Naive thymus-derived CD8-positive, alpha-beta T cell (primary cell): ENCODE data around the gene MATK. TPM values are rescaled to one million over a fixed set of nuclear protein-coding genes. Genes with fewer than 3 reads are reported as not detected.
"Not testable (repeated sequence)": the region's sequence is repeated elsewhere in the genome, so short reads cannot be mapped to it uniquely, and the experiment has no call there.

ENCODE experiments used
- ATAC-seq, 2 donors: fragments of 150-1000 bp; cut with Tn5 transposase in 1 of 2; sonication (Bioruptor Pico), chemical (Tn5 transposase) in 1 of 2; 1 replicate in 1 of 2; 2 replicates in 1 of 2; pipeline ENCODE4 v1.10.0; 2021; ENCODE audit warnings: mild to moderate bottlenecking in 2 of 2, moderate library complexity in 2 of 2
- POLR2A ChIA-PET: fragments of 350-600 bp; sonication (Branson Sonifier 250); formaldehyde crosslinking; loops from one replicate; lab custom pipeline; 2021; ENCODE audit warnings: antibody characterized with exemption; lab: Charles Lee
- DNase-seq, 10 donors: peaks; one replicate each; pipeline versions ENCODE4 v3.0.0 to v3.0.0-alpha.2; 2020 to 2022
- H3K27ac Mint-ChIP-seq, 10 donors: one replicate each; pipeline ENCODE4 v1.8.0; 2020 to 2022; ENCODE audit warnings: mild to moderate bottlenecking in 10 of 10, mixed read lengths in 10 of 10, moderate library complexity in 4 of 10, inconsistent platforms in 1 of 10
- H3K27me3 Mint-ChIP-seq, 5 donors: one replicate each; pipeline ENCODE4 v1.8.0; 2021 to 2022; ENCODE audit warnings: mixed read lengths in 5 of 5
- H3K36me3 Mint-ChIP-seq, 3 donors: one replicate each; pipeline ENCODE4 v1.8.0; 2020 to 2022; ENCODE audit warnings: mixed read lengths in 3 of 3, mild to moderate bottlenecking in 2 of 3, inconsistent platforms in 1 of 3
- H3K4me1 Mint-ChIP-seq, 4 donors: one replicate each; pipeline ENCODE4 v1.8.0; 2021 to 2022; ENCODE audit warnings: mixed read lengths in 4 of 4
- H3K4me3 Mint-ChIP-seq, 10 donors: one replicate each; pipeline ENCODE4 v1.8.0; 2020 to 2022; ENCODE audit warnings: mild to moderate bottlenecking in 10 of 10, mixed read lengths in 10 of 10, moderate library complexity in 6 of 10, inconsistent platforms in 1 of 10
- H3K9me3 Mint-ChIP-seq, 9 donors: one replicate each; pipeline ENCODE4 v1.8.0; 2020 to 2022; ENCODE audit warnings: mixed read lengths in 9 of 9, mild to moderate bottlenecking in 3 of 9, inconsistent platforms in 1 of 9, moderate library complexity in 1 of 9
- polyA plus RNA-seq, 3 donors: library from polyadenylated mRNA; unstranded; fragments of 300-500 nt; fragmentation: Illumina TruSeq; gene quantifications; one replicate each; pipeline ENCODE4 v1.2.3, GENCODE V29; 2021
- total RNA-seq, 8 experiments: library from RNA in 2 of 8; stranded (reverse) in 2 of 8; gene quantifications; one replicate each; pipeline ENCODE4 v1.2.3 and lab custom pipeline; 2021 to 2026

Gene MATK
- total and polyA plus RNA-seq, 5 experiments from 2014 or later: 1.7 to 69.6 (median 25.2) TPM

DNA sequence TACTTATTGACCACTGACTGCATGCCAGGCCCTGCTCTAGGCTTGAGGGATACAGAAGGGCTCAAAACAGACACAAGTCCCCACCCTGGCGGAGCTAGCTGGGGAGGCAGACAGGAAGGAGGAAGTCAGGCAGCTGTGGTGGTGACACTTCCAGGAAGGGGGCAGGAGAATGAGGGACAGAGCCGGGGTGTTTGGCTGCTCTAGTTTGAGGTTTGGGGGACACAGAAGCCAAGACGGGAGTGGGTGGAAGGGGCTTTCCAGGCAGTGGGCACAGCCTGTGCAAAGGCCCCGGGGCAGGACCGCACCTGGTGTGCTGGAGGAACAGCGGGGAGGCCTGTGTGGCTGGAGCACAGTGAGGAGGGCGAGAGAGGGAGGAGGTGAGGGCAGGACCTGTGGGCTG, 19.7 kb downstream of the MATK start:
- Mint-ChIP-seq H3K4me1 (peaks cover 16 to 30% (median 23%) of the 10 kb centered on the region in 4 donors), H3K4me3 (peak overlapping the region in 5 of 10 donors; percentile 9 to 66 (median 48)), H3K27ac (peak overlapping the region in 8 of 10 donors; percentile 13 to 87 (median 78)), H3K27me3 (peaks cover 0 to 4% (median 0%) of the 10 kb centered on the region in 5 donors), H3K9me3 (no peaks in the 10 kb centered on the region), H3K36me3 (peaks cover 0 to 26% (median 9%) of the 10 kb centered on the region in 3 donors)
- POLR2A ChIA-PET: interaction anchor here (2.1 kb wide), 1 partner anchor 45 kb away, joined by 6 read pairs; no protein-coding TSS in a partner anchor
- no peak for ATAC-seq
- no peak for DNase-seq

DNA sequence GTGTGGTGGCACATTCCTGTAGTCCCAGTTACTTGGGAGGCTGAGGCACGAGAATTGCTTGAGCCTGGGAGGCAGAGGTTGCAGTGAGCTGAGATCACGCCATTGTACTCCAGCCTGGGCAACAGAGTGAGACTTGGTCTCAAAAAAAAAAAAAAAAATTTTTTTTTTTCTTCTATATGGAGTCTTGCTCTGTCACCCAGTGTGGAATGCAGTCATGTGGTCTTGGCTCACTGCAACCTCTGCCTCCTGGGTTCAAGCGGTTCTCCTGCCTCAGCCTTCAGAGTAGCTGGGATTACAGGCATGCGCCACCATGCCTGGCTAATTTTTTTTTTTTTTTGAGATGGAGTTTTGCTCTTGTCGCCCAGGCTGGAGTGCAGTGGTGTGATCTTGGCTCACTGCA, 20.4 kb downstream of the MATK start:
- not testable (repeated sequence) for H3K27ac Mint-ChIP-seq, H3K9me3 Mint-ChIP-seq, DNase-seq, H3K4me3 Mint-ChIP-seq, H3K27me3 Mint-ChIP-seq, ATAC-seq
- H3K4me1 Mint-ChIP-seq: peaks cover 19 to 38% (median 31%) of the 10 kb centered on the region in 4 donors
- POLR2A ChIA-PET: interaction anchor here (2.1 kb wide), 1 partner anchor 44 kb away, joined by 6 read pairs; no protein-coding TSS in a partner anchor
- H3K36me3 Mint-ChIP-seq: peaks cover 0 to 26% (median 9%) of the 10 kb centered on the region in 3 donors

DNA sequence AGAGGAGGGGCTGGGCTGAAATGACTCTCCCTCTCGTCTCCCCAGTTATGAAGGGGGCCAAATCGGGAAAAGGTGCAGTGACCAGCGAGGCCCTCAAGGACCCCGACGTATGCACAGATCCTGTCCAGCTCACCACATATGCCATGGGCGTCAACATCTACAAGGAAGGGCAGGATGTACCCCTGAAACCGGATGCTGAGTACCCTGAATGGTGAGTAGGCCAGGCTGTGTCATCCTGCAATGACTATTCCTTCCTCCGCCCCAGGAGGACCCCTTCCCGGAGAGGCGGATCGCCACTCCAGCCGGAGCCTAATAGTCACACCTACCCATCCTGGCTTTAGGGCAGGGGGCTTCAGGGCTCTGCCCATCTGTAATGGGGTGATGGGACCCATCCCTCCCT, 21.1 kb downstream of the MATK start:
- H3K4me3 Mint-ChIP-seq: no peak overlapping the region
- H3K36me3 Mint-ChIP-seq: peaks cover 0 to 26% (median 9%) of the 10 kb centered on the region in 3 donors
- H3K9me3 Mint-ChIP-seq: no peaks in the 10 kb centered on the region
- peaks cover 0 to 4% (median 0%) of the 10 kb centered on the region in 5 donors for H3K27me3 Mint-ChIP-seq
- DNase-seq: no peak
- no peak for ATAC-seq
- POLR2A ChIA-PET: no interaction called here
- peaks cover 19 to 41% (median 36%) of the 10 kb centered on the region in 4 donors for H3K4me1 Mint-ChIP-seq
- H3K27ac Mint-ChIP-seq: no peak overlapping the region

DNA sequence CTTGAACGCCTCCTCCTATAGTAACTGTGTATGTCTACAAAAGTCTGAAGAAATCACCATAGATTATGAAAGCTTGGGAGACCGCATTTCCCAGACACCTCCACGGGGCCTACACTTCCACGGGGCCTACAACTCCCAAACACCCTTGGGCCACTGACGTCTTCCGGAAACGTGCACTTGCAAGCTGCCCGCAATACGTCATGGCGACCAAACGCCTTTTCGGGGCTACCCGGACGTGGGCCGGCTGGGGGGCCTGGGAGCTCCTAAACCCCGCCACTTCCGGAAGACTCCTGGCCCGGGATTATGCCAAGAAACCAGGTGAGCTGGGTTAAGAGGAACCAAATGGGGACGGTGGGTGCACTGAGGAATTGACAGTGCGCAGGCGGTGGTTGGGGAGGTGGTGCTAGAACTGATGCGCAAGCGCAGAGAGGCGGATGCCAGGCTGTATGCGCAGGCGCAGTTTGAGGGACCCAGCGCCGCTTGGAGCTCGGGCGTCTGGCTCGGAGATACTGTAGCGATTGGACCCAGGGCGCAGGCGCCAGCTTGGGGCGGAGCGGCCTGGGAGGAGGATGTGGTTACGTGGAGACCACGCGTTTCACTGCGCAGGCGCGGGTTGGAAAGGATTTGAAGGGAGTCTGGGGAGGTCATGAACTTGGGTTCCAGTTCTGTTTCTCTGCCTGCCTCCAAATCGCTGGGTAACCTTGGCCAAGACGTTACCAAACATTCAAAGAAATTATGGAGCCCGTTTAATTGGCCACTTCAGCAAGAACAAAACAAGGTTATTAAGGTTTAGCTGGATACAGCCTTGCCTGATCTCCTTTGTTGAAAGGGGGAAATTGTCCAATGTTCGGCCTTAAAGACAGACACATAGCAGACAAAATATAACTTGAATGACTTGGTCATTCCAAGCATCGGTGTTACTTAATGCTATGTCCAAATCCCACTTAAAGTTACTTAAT, 23.4 kb downstream of the MATK start, which contains the start of gene MRPL54:
MRPL54 (plus strand) TSS at position 182 of the 959 bp plus-strand sequence; CDS start at position 201, 19 bp downstream.
- peak within 1 kb of the TSS; percentile 97 to 100 (median 98) for H3K4me3 Mint-ChIP-seq
- POLR2A ChIA-PET: interaction anchor here (0.5 to 4.4 kb wide), 38 partner anchors 10 to 1917 kb away, joined by 3 to 57 read pairs (median 4); partner anchors contain the start of genes DAPK3, EEF2, FZR1 and KDM4B
- peak within 1 kb of the TSS; percentile 100 for H3K27ac Mint-ChIP-seq
- H3K4me1 Mint-ChIP-seq: peaks cover 19 to 58% (median 48%) of the 10 kb centered on the region in 4 donors
- ATAC-seq: peak; percentile 84 to 86
- peak; percentile 97 to 100 (median 100) for DNase-seq
- H3K36me3 Mint-ChIP-seq: peaks cover 0 to 32% (median 9%) of the 10 kb centered on the region in 3 donors
- H3K9me3 Mint-ChIP-seq: no peaks in the 10 kb centered on the region
- peaks cover 0 to 4% (median 0%) of the 10 kb centered on the region in 5 donors for H3K27me3 Mint-ChIP-seq

DNA sequence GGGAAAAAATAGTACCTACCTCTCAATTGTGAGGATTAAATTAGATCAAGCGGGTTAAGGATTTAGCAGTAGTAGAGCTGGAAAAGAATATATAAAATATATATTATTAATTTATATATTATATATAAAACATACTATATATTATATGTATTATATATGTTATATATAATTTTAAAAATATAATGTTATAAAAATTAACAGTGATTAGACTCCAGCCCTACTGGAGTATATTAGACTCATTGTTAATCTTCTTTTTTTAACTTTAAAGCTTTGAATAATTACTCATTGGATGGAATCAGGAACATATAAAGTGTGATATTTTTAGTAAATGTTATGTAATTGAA, 24.1 kb downstream of the MATK start:
- ATAC-seq (no peak), DNase-seq (no peak)
- Mint-ChIP-seq H3K27me3 (peaks cover 0 to 4% (median 0%) of the 10 kb centered on the region in 5 donors), H3K27ac (peak overlapping the region; percentile 100), H3K4me3 (peak overlapping the region; percentile 97 to 100 (median 98)), H3K36me3 (peaks cover 0 to 31% (median 9%) of the 10 kb centered on the region in 3 donors), H3K4me1 (peaks cover 19 to 65% (median 49%) of the 10 kb centered on the region in 4 donors), H3K9me3 (no peaks in the 10 kb centered on the region)
- POLR2A ChIA-PET: interaction anchor here (0.6 to 4.4 kb wide), 34 partner anchors 11 to 1207 kb away, joined by 3 to 57 read pairs (median 6); partner anchors contain the start of genes DAPK3, EEF2, FZR1 and KDM4B

- H3K4me1 Mint-ChIP-seq: peaks cover 18 to 66% (median 48%) of the 10 kb centered on the region in 4 donors
- no peaks in the 10 kb centered on the region for H3K9me3 Mint-ChIP-seq
- peak within 1 kb of the TSS; percentile 100 for H3K27ac Mint-ChIP-seq
- H3K27me3 Mint-ChIP-seq: peaks cover 0 to 4% (median 0%) of the 10 kb centered on the region in 5 donors
- peak; percentile 86 to 96 (median 92) for DNase-seq
- ATAC-seq: peak; percentile 47 to 57
- POLR2A ChIA-PET: interaction anchor here (1.0 to 4.4 kb wide), 23 partner anchors 10 to 583 kb away, joined by 3 to 57 read pairs (median 7); partner anchors contain the start of genes MATK, NCLN, PIAS4 and PIP5K1C
- H3K36me3 Mint-ChIP-seq: peaks cover 0 to 33% (median 9%) of the 10 kb centered on the region in 3 donors
- H3K4me3 Mint-ChIP-seq: peak within 1 kb of the TSS; percentile 97 to 100 (median 98)
Measured at GRCh38 chr19:3761382-3762129, 24.6 kb downstream of the MATK start, which contains the start of gene APBA3. Gene APBA3, minus strand, starts transcription at chr19:3761692. Its CDS starts 1,428 bp downstream, at chr19:3760264.

- Mint-ChIP-seq H3K4me1 (peaks cover 15 to 63% (median 47%) of the 10 kb centered on the region in 4 donors), H3K9me3 (no peaks in the 10 kb centered on the region), H3K36me3 (peaks cover 0 to 31% (median 5%) of the 10 kb centered on the region in 3 donors), H3K4me3 (peak overlapping the region; percentile 94 to 100 (median 97)), H3K27ac (peak overlapping the region; percentile 92 to 100 (median 98)), H3K27me3 (peaks cover 0 to 4% (median 0%) of the 10 kb centered on the region in 5 donors)
- POLR2A ChIA-PET: interaction anchor here (0.6 to 4.4 kb wide), 11 partner anchors 9 to 326 kb away, joined by 3 to 57 read pairs (median 7); no protein-coding TSS in a partner anchor
- ATAC-seq (peak in 1 of 2 donors; percentile 4), DNase-seq (peak in 4 of 10 donors; percentile 20 to 52 (median 44))
Measured at GRCh38 chr19:3760871-3761361, 25.3 kb downstream of the MATK start.

GRCh38 chr19:3759482-3760254, 26.5 kb downstream of the MATK start:
- H3K9me3 Mint-ChIP-seq: no peaks in the 10 kb centered on the region
- DNase-seq: no peak
- peaks cover 0 to 33% (median 5%) of the 10 kb centered on the region in 3 donors for H3K36me3 Mint-ChIP-seq
- peak overlapping the region in 8 of 10 donors; percentile 13 to 100 (median 42) for H3K27ac Mint-ChIP-seq
- peaks cover 23 to 75% (median 54%) of the 10 kb centered on the region in 4 donors for H3K4me1 Mint-ChIP-seq
- POLR2A ChIA-PET: interaction anchor here (0.8 to 4.4 kb wide), 4 partner anchors 20 to 247 kb away, joined by 3 to 57 read pairs (median 22); no protein-coding TSS in a partner anchor
- peaks cover 0 to 4% (median 0%) of the 10 kb centered on the region in 5 donors for H3K27me3 Mint-ChIP-seq
- ATAC-seq: no peak
- peak overlapping the region; percentile 16 to 98 (median 56) for H3K4me3 Mint-ChIP-seq

GRCh38 chr19:3758297-3758696, 27.9 kb downstream of the MATK start:
- Mint-ChIP-seq H3K4me1 (peaks cover 23 to 77% (median 53%) of the 10 kb centered on the region in 4 donors), H3K4me3 (peak overlapping the region in 1 of 10 donors; percentile 60), H3K36me3 (peaks cover 0 to 36% (median 5%) of the 10 kb centered on the region in 3 donors)
- POLR2A ChIA-PET: interaction anchor here (1.3 kb wide), 1 partner anchor 54 kb away, joined by 4 read pairs; no protein-coding TSS in a partner anchor
- H3K27me3 Mint-ChIP-seq, H3K27ac Mint-ChIP-seq, ATAC-seq, H3K9me3 Mint-ChIP-seq, DNase-seq: not testable (repeated sequence)

DNA sequence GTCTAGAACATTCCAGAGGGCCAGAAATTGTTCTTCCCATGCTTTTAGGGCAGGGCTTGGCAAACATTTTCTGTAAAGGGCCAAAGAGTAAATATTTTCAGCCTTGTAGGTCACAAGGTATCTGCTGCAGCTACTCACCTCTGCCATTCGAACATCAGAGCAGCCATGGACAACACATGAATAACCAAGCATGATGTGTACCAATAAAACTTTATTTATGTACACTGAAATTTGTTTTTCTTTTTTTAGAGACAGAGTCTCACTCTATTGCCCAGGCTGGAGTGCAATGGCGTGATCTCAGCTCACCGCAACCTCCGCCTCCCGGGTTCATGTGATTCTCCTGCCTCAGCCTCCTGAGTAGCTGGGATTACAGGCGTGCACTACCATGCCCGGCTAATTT, 28.5 kb downstream of the MATK start:
- H3K9me3 Mint-ChIP-seq, DNase-seq, H3K27me3 Mint-ChIP-seq, H3K27ac Mint-ChIP-seq, ATAC-seq: not testable (repeated sequence)
- POLR2A ChIA-PET: interaction anchor here (1.3 kb wide), 1 partner anchor 55 kb away, joined by 4 read pairs; no protein-coding TSS in a partner anchor
- Mint-ChIP-seq H3K4me1 (peaks cover 20 to 71% (median 47%) of the 10 kb centered on the region in 4 donors), H3K4me3 (peak overlapping the region in 1 of 10 donors; percentile 38), H3K36me3 (peaks cover 0 to 42% (median under 1%) of the 10 kb centered on the region in 3 donors)
